ENCODE results near the gene ESR1.
"Not testable (repeated sequence)": the region's sequence is repeated elsewhere in the genome, so short reads cannot be mapped to it uniquely, and the experiment has no call there.

The ESR1 gene

GRCh38 chr6:152018876-152019275 lies 211.4 kb downstream of the ESR1 start:
- DNase-seq (ENCODE audit: low read depth) = no peak

GRCh38 chr6:152022303-152022702 lies 214.8 kb downstream of the ESR1 start:
- no peak for TF ChIP-seq CTCF (IDR thresholded peaks at IDR 0.05; ENCODE audit: control insufficient read depth, extremely low read depth, insufficient read depth)
- DNase-seq (ENCODE audit: low read depth) = no peak
- H3K4me3 ChIP-seq (ENCODE audit: low read depth, low read length) = no peak overlapping the region

More at GRCh38 chr6:152018876-152019275, 211.4 kb downstream of the ESR1 start:
- no peak overlapping the region for H3K4me3 ChIP-seq (ENCODE audit: low read depth, low read length)
- TF ChIP-seq CTCF (IDR thresholded peaks at IDR 0.05; ENCODE audit: control insufficient read depth, extremely low read depth, insufficient read depth) = no peak

- H3K4me3 ChIP-seq (ENCODE audit: low read depth, low read length) = no peak overlapping the region
- DNase-seq (ENCODE audit: low read depth) = no peak
- TF ChIP-seq CTCF (IDR thresholded peaks at IDR 0.05; ENCODE audit: control insufficient read depth, extremely low read depth, insufficient read depth) = no peak
Observed at GRCh38 chr6:152023613-152024012, 216.1 kb downstream of the ESR1 start.

- no peak overlapping the region for H3K4me3 ChIP-seq (ENCODE audit: low read depth, low read length)
- no peak for DNase-seq (ENCODE audit: low read depth)
- TF ChIP-seq CTCF (IDR thresholded peaks at IDR 0.05; ENCODE audit: control insufficient read depth, extremely low read depth, insufficient read depth) = no peak
Observed at GRCh38 chr6:152026291-152026690, 218.8 kb downstream of the ESR1 start.

GRCh38 chr6:152026744-152027143 lies 219.3 kb downstream of the ESR1 start:
- not testable (repeated sequence) for DNase-seq (ENCODE audit: low read depth); H3K4me3 ChIP-seq (ENCODE audit: low read depth, low read length)

- not testable (repeated sequence) for DNase-seq (ENCODE audit: low read depth); H3K4me3 ChIP-seq (ENCODE audit: low read depth, low read length)
Observed at GRCh38 chr6:152033765-152034164, 226.3 kb downstream of the ESR1 start.

- H3K4me3 ChIP-seq (ENCODE audit: low read depth, low read length) = no peak overlapping the region
- no peak for DNase-seq (ENCODE audit: low read depth)
- no peak for TF ChIP-seq CTCF (IDR thresholded peaks at IDR 0.05; ENCODE audit: control insufficient read depth, extremely low read depth, insufficient read depth)
Observed at GRCh38 chr6:152034631-152035030, 227.1 kb downstream of the ESR1 start.

GRCh38 chr6:152046118-152046517 lies 238.6 kb downstream of the ESR1 start:
- DNase-seq (ENCODE audit: low read depth) = no peak
- no peak for TF ChIP-seq CTCF (IDR thresholded peaks at IDR 0.05; ENCODE audit: control insufficient read depth, extremely low read depth, insufficient read depth)
- no peak overlapping the region for H3K4me3 ChIP-seq (ENCODE audit: low read depth, low read length)
